C4-2B (cell line): ENCODE results near the gene BLOC1S5.
A peak's percentile ranks its signal among the peaks of the same experiment; 100 is the strongest.

ENCODE experiments used
- H3K27ac ChIP-seq: fragments of 450-650 bp; 2 replicates; pipeline ENCODE4 v1.5.1; 2017
- ZFX ChIP-seq: fragments of 450-650 bp; IDR thresholded peaks from 2 replicates; pipeline ENCODE4 v1.6.1; 2017
- TF ChIP-seq, protein P1 (sequence below): fragments of 450-650 bp; conservative IDR thresholded peaks from 2 replicates; pipeline ENCODE4 v1.5.1; 2017; ENCODE audit warnings: mild to moderate bottlenecking

BLOC1S5 gene

DNA sequence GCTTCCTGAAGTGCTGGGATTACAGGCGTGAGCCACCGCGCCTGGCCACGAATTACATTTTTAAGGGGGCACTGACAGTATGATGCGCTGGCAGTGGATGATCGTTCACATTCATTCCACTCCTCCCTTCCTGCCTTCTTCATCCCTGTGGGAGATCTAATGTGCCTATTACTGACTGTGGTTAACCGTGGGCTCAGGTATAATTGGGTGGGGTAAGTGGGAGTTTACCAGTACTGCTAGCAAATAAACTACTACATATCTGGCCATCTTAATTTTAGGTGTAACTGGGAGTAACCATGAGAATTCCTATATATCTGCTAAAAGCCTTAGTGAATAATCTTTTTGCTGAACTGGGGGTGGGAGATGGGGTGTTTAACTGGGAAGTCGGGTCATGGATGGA lies 6.5 kb upstream of the BLOC1S5 start:
- H3K27ac ChIP-seq = no peak overlapping the region
- TF ChIP-seq ZFX = no peak
- TF ChIP-seq, protein P1, sequence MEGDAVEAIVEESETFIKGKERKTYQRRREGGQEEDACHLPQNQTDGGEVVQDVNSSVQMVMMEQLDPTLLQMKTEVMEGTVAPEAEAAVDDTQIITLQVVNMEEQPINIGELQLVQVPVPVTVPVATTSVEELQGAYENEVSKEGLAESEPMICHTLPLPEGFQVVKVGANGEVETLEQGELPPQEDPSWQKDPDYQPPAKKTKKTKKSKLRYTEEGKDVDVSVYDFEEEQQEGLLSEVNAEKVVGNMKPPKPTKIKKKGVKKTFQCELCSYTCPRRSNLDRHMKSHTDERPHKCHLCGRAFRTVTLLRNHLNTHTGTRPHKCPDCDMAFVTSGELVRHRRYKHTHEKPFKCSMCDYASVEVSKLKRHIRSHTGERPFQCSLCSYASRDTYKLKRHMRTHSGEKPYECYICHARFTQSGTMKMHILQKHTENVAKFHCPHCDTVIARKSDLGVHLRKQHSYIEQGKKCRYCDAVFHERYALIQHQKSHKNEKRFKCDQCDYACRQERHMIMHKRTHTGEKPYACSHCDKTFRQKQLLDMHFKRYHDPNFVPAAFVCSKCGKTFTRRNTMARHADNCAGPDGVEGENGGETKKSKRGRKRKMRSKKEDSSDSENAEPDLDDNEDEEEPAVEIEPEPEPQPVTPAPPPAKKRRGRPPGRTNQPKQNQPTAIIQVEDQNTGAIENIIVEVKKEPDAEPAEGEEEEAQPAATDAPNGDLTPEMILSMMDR = no peak

DNA sequence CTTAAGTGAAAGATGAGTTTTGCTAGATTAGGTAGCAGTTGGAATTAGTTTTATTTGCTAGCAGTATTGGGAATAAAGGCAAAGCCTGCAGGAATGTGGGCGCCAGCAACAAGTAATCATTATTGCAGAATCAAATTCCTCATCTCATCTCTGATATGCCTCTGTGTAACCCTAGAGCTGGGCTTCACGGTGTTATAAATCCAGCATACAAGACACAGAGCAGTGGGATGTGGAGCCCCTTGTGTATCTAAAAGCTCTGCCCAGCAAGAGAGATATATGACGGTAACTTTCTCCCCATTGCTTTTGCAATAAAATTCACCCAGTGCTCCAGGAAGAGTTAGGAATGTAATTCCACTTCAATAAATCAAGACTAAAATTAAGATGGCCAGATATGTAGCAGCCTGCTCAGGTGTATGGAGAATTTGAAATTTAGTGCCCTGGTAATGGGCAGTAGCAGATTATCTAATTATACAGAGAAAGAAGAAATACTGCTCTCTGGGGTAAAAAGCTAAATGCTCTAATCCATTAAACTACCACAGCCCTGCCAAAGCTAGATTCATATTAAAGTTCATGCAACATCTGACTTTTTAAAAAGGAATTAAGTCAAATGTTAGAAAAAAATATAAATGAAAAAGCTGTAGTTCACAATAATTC lies 5.6 kb upstream of the BLOC1S5 start:
- TF ChIP-seq, protein P1 = no peak
- TF ChIP-seq ZFX = no peak

DNA sequence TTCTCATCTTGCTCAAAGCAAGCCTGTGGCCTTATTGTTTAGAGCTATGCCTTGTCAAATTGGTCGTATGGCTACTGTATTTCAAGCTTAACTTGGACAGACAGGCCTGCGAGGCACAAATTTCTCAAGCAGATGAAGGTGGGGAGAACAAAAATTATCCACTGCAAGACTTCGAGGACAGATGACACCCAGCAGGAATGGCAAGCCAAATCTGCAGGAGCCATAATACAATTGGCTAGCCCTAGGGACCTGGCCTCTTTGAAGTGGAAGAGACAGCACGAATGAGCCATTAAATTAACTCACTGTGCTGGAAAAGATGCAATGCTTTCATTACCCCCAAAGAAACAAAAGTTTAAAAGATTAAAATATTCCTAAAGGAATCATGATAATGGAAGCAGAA lies 5.0 kb upstream of the BLOC1S5 start:
- H3K27ac ChIP-seq = no peak overlapping the region
- TF ChIP-seq, protein P1 = no peak
- no peak for TF ChIP-seq ZFX

More for the DNA sequence above, 5.6 kb upstream of the BLOC1S5 start:
- H3K27ac ChIP-seq = no peak overlapping the region

DNA sequence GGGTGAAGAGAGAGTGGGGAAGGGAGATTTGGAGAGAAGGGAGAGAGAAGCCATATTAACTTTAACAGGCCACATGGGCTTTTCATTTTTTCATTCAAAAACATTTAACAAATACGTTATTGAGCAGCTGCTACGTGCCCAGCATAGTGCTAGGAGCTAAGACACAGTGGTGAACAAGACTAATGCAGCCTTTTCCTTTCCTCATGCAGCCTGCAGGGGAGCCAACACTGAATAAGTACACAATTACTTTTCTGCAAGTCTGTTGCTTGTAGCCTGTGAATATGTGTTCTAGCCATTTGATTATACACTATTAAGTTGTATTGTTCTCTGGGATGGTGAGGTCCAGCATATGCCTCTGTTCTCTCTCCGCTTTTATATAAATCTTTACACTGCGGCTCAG lies 1.9 kb upstream of the BLOC1S5 start:
- TF ChIP-seq, protein P1 = no peak
- no peak for TF ChIP-seq ZFX
- H3K27ac ChIP-seq = no peak overlapping the region

DNA sequence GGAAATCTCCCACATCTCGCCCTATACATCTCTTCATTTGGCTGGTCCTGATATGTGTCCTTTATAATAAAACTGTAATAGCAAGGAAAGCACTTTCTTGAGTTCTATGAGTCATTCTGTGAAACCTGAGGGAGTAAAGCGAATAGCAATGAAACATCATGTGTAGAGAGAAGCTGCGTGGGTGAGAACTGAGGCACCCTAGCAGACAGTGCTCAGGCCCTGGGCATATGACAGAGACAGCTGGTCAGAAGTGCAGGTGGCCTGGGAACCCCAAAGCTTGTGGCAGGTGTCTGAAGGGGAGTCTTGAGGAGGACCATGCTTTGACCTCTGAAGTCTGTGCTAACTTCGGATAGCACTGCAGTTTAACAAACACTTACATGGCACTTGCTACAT lies 1.3 kb upstream of the BLOC1S5 start:
- peak overlapping the region; percentile 70; the same call in 1 of the 2 replicates for H3K27ac ChIP-seq
- no peak for TF ChIP-seq ZFX
- TF ChIP-seq, protein P1 = no peak

DNA sequence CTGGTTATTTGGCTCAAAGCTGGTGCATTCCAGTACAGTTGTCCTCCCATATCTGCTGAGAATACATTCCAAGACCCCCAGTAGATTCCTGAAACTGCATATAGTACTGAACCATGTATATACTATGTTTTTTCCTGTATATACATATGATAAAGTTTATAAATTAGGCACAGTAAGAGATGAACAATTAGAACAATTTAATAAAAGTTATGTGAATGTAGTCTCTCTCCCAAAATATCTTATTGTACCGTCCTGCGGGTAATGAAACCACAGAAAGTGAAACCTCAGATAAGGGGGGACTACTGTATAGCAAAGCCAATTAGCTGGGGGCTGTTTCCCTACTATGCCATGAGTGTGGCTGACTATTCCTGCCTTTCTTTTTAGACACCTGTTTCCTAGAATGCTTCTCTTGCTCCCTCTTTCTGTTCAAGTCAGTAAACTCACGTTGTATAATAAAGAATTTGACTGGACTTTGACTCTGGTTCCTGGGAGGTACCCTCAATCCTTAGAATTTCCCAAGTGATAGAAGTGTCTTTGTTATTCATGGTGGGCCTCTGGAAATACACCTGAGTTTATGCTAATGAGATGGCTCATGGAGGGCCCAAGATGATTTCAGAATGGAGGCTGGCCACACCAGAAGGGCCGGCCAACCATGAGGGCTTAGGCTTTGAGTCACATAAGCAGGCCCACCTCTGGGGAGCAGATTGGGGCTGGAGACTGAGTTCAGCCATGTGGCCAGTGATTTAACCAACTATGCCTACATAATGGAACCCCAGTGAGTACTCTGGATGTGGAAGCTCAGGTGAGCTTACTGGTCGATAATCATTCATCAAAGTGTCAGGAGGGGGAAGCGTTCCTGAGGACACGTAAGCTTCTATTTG lies 689 bp upstream of the BLOC1S5 start:
- peak overlapping the region; percentile 70 for H3K27ac ChIP-seq
- TF ChIP-seq, protein P1 = no peak
- no peak for TF ChIP-seq ZFX

DNA sequence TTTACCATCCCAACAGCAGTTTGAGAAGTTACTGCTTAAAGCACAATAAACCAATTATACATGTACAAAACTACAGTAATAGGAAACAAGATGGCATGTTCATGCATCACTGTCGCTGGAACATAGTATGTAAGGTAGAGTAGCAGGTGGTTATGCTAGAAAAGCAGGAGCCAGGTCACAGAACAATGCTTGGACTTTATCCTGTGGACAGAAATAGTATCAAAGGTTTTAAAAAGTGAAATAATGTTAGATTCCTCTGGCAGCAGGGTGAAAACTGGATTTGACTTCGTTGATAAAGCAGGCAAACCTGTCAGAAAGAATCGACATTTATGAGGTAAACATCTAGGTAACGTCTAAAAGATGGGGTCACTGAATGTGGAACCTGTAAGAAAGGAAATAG lies 2.5 kb downstream of the BLOC1S5 start:
- TF ChIP-seq, protein P1 = no peak
- TF ChIP-seq ZFX = no peak
- no peak overlapping the region for H3K27ac ChIP-seq
